Tibial artery (tissue), 4 donors: ENCODE results near the gene TMEM222.

Source experiments
- DNase-seq, 2 donors: peaks; one replicate each; pipeline ENCODE4 v3.0.0-alpha.2; 2019
- H3K27ac ChIP-seq, 2 donors: fragments of 200-600 bp; sonication (generic) in 1 of 2; 1 replicate in 1 of 2; 2 replicates in 1 of 2; pipeline ENCODE4 v1.5.1; 2018 to 2019; ENCODE audit warnings: mild to moderate bottlenecking in 1 of 2
- H3K27me3 ChIP-seq, 2 donors: fragments of 200-600 bp; sonication (generic) in 1 of 2; one replicate each; pipeline versions ENCODE4 v1.5.1 to v1.6.0; 2016 to 2019
- H3K36me3 ChIP-seq, 3 donors: fragments of 200-600 bp; sonication (generic) in 2 of 3; one replicate each; pipeline ENCODE4 v1.5.1; 2016 to 2019; ENCODE audit warnings: mild to moderate bottlenecking in 2 of 3
- H3K4me1 ChIP-seq, 4 donors: fragments of 200-600 bp; sonication (generic) in 2 of 4; 1 replicate in 3 of 4; 2 replicates in 1 of 4; pipeline ENCODE4 v1.5.1; 2016 to 2019
- H3K4me3 ChIP-seq, 2 donors: fragments of 200-600 bp; sonication (generic) in 1 of 2; 1 replicate in 1 of 2; 2 replicates in 1 of 2; pipeline ENCODE4 v1.5.1; 2018 to 2019; ENCODE audit warnings: mild to moderate bottlenecking in 2 of 2
- H3K9me3 ChIP-seq, 3 donors: fragments of 200-600 bp; sonication (generic) in 1 of 3; one replicate each; pipeline ENCODE4 v1.5.1; 2016 to 2019
- CTCF ChIP-seq, 2 experiments: fragments of 200-600 bp in 1 of 2; fragments of 450-650 bp in 1 of 2; IDR thresholded peaks; one replicate each; pipeline ENCODE4 v1.5.1; 2017 to 2019; ENCODE audit warnings: antibody characterized with exemption in 2 of 2, mild to moderate bottlenecking in 1 of 2, moderate library complexity in 1 of 2
- intact Hi-C: fragments of 100-400 bp; cut with DNase I; formaldehyde crosslinking; loops from one replicate; pipeline ENCODE4 v1.15.0; 2023; ENCODE audit warnings: low total_unique reads

Gene TMEM222

GRCh38 chr1:27346991-27347624 lies 25.1 kb downstream of the TMEM222 start:
- H3K27ac ChIP-seq, result no peak overlapping the region
- intact Hi-C loops, result no loop called here
- H3K4me1 ChIP-seq, result peaks cover 0 to 29% (median 26%) of the 10 kb centered on the region in 4 donors
- peaks cover 0 to 31% of the 10 kb centered on the region in 2 donors for H3K27me3 ChIP-seq
- no peaks in the 10 kb centered on the region for H3K36me3 ChIP-seq
- DNase-seq, result no peak
- H3K4me3 ChIP-seq, result no peak overlapping the region
- TF ChIP-seq CTCF (IDR thresholded peaks at IDR 0.05), result no peak
- no peaks in the 10 kb centered on the region for H3K9me3 ChIP-seq

GRCh38 chr1:27348861-27349783 lies 27.2 kb downstream of the TMEM222 start:
- DNase-seq, result no peak
- Histone ChIP-seq H3K27ac (no peak overlapping the region), H3K9me3 (no peaks in the 10 kb centered on the region), H3K36me3 (peaks cover 0 to 14% (median 7%) of the 10 kb centered on the region in 3 donors), H3K27me3 (peaks cover 0 to 31% of the 10 kb centered on the region in 2 donors), H3K4me3 (peak overlapping the region; percentile 39 to 50), H3K4me1 (peaks cover 0 to 29% (median 26%) of the 10 kb centered on the region in 4 donors)
- intact Hi-C loops, result no loop called here
- no peak for TF ChIP-seq CTCF (IDR thresholded peaks at IDR 0.05)

GRCh38 chr1:27349784-27350662 lies 28.1 kb downstream of the TMEM222 start:
- peaks cover 0 to 31% of the 10 kb centered on the region in 2 donors for H3K27me3 ChIP-seq
- intact Hi-C loops, result loop anchor here (10.0 kb wide), 1 partner anchor 45 kb away; no protein-coding TSS in a partner anchor
- no peak for DNase-seq

GRCh38 chr1:27350663-27351540 lies 28.9 kb downstream of the TMEM222 start:
- peak overlapping the region in 1 of 2 donors; percentile 37 for H3K27ac ChIP-seq
- peak overlapping the region; percentile 39 to 50 for H3K4me3 ChIP-seq
- peaks cover 0 to 29% (median 26%) of the 10 kb centered on the region in 4 donors for H3K4me1 ChIP-seq
- peaks cover 10 to 32% (median 23%) of the 10 kb centered on the region in 3 donors for H3K36me3 ChIP-seq
- no peak for TF ChIP-seq CTCF (IDR thresholded peaks at IDR 0.05)
- no peaks in the 10 kb centered on the region for H3K9me3 ChIP-seq
- DNase-seq, result no peak
- intact Hi-C loops, result loop anchor here (10.0 kb wide), 1 partner anchor 46 kb away; no protein-coding TSS in a partner anchor
- H3K27me3 ChIP-seq, result peaks cover 0 to 31% of the 10 kb centered on the region in 2 donors

More at GRCh38 chr1:27349784-27350662, 28.1 kb downstream of the TMEM222 start:
- H3K4me1 ChIP-seq, result peaks cover 0 to 29% (median 26%) of the 10 kb centered on the region in 4 donors
- H3K9me3 ChIP-seq, result no peaks in the 10 kb centered on the region
- peak in 1 of 2 experiments; percentile 4 for TF ChIP-seq CTCF (IDR thresholded peaks at IDR 0.05)
- peaks cover 1 to 23% (median 14%) of the 10 kb centered on the region in 3 donors for H3K36me3 ChIP-seq
- peak overlapping the region; percentile 39 to 50 for H3K4me3 ChIP-seq
- no peak overlapping the region for H3K27ac ChIP-seq
